Prostate gland (tissue), 2 donors: ENCODE data around the gene OSBPL7.

Source experiments
- CTCF ChIP-seq, 4 experiments: fragments of 200-600 bp in 2 of 4; fragments of 450-650 bp in 2 of 4; sonication (generic) in 2 of 4; IDR thresholded peaks; 1 replicate in 3 of 4; 2 replicates in 1 of 4; pipeline ENCODE4 v1.5.1; 2016 to 2019; ENCODE audit warnings: antibody characterized with exemption in 4 of 4, mild to moderate bottlenecking in 2 of 4, moderate library complexity in 2 of 4
- POLR2A ChIP-seq: fragments of 450-650 bp; IDR thresholded peaks from one replicate; pipeline ENCODE4 v1.6.1; 2016; ENCODE audit warnings: antibody characterized with exemption, mild to moderate bottlenecking

GRCh38 chr17:47821424-47822391 lies at the start of gene OSBPL7:
- TF ChIP-seq POLR2A (peak; percentile 25), CTCF (IDR thresholded peaks at IDR 0.05) (peak in 2 of 4 experiments; percentile 7 to 45)
